ENCODE results near the gene HEG1.

HEG1 gene

GRCh38 chr3:125078951-125079674 lies 23.3 kb upstream of the HEG1 start:
- peaks cover 4% of the 10 kb centered on the region for H3K4me1 Mint-ChIP-seq
- CTCF ChIA-PET, result no interaction called here
- H3K36me3 Mint-ChIP-seq, result no peaks in the 10 kb centered on the region
- no peaks in the 10 kb centered on the region for H3K9me3 Mint-ChIP-seq
- H3K4me3 Mint-ChIP-seq, result no peak overlapping the region
- H3K27me3 Mint-ChIP-seq, result peaks cover 63% of the 10 kb centered on the region
- peak overlapping the region; percentile 7 for H3K27ac Mint-ChIP-seq
- no peak for DNase-seq

- CTCF ChIA-PET, result no interaction called here
- Mint-ChIP-seq H3K4me3 (no peak overlapping the region), H3K27me3 (peaks cover 57% of the 10 kb centered on the region), H3K9me3 (no peaks in the 10 kb centered on the region), H3K27ac (no peak overlapping the region), H3K36me3 (no peaks in the 10 kb centered on the region), H3K4me1 (peaks cover 4% of the 10 kb centered on the region)
- DNase-seq, result no peak
Measured at GRCh38 chr3:125077864-125078263, 22.1 kb upstream of the HEG1 start.

GRCh38 chr3:125076464-125076863 lies 20.7 kb upstream of the HEG1 start:
- CTCF ChIA-PET, result no interaction called here
- Mint-ChIP-seq H3K4me3 (no peak overlapping the region), H3K27ac (no peak overlapping the region), H3K36me3 (no peaks in the 10 kb centered on the region), H3K27me3 (peaks cover 53% of the 10 kb centered on the region), H3K4me1 (peaks cover 4% of the 10 kb centered on the region), H3K9me3 (no peaks in the 10 kb centered on the region)
- DNase-seq, result no peak

DNA sequence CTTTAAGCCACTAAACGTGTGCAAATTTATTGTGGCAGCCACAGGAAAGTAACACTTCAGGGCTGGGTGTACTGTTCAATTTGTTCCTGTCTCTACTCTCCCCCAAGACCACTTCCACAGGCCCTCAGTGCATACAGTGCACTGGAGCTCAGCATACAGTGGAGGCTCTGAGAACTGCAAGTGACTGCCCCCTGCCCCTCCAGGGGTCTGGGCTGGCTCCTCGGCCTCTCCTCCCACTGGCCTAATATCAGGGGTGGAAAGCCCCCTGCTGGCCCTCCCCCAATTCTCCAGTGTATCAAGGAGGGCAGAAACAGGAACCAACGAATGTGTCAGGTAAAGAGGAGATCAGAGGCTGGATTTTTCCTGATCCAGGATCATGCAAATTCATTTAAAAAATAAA lies 19.9 kb upstream of the HEG1 start:
- no peaks in the 10 kb centered on the region for H3K9me3 Mint-ChIP-seq
- H3K4me3 Mint-ChIP-seq, result no peak overlapping the region
- H3K27me3 Mint-ChIP-seq, result peaks cover 48% of the 10 kb centered on the region
- CTCF ChIA-PET, result no interaction called here
- no peaks in the 10 kb centered on the region for H3K36me3 Mint-ChIP-seq
- H3K4me1 Mint-ChIP-seq, result peaks cover 4% of the 10 kb centered on the region
- no peak for DNase-seq
- no peak overlapping the region for H3K27ac Mint-ChIP-seq

- Mint-ChIP-seq H3K4me3 (no peak overlapping the region), H3K27ac (no peak overlapping the region), H3K36me3 (no peaks in the 10 kb centered on the region), H3K9me3 (no peaks in the 10 kb centered on the region), H3K4me1 (peaks cover 20% of the 10 kb centered on the region), H3K27me3 (peaks cover 31% of the 10 kb centered on the region)
- CTCF ChIA-PET, result no interaction called here
- no peak for DNase-seq
Measured at GRCh38 chr3:125073390-125073905, 17.7 kb upstream of the HEG1 start.

GRCh38 chr3:125072749-125073389 lies 17.1 kb upstream of the HEG1 start:
- CTCF ChIA-PET, result interaction anchor here (0.6 kb wide), 1 partner anchor 20 kb away, joined by 3 read pairs; no protein-coding TSS in a partner anchor

DNA sequence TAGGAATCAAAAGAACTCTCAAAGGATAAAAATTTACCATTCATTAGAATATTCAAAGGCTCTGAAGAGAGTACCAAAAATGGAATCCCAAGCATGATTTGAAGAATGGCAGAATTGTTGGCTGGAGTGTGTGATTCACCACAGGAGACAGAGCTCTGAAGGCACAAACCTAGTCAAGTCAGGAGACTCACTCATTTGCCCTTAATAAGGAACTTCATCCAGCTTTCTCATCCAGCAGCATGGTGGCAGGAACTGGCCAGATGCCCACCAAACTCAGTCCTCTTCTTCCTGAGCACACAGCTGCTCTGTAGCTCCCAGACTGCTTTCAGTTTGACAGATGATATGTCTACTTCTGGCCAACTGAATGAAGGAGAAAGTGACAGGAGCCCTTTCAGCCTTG lies 16.5 kb upstream of the HEG1 start:
- CTCF ChIA-PET, result interaction anchor here (0.6 kb wide), 1 partner anchor 20 kb away, joined by 3 read pairs; no protein-coding TSS in a partner anchor
- peaks cover 15% of the 10 kb centered on the region for H3K4me1 Mint-ChIP-seq
- no peak for DNase-seq

More at GRCh38 chr3:125072749-125073389, 17.1 kb upstream of the HEG1 start:
- H3K36me3 Mint-ChIP-seq, result no peaks in the 10 kb centered on the region
- H3K9me3 Mint-ChIP-seq, result no peaks in the 10 kb centered on the region
- DNase-seq, result no peak
- H3K27me3 Mint-ChIP-seq, result peaks cover 33% of the 10 kb centered on the region
- H3K4me3 Mint-ChIP-seq, result no peak overlapping the region
- H3K4me1 Mint-ChIP-seq, result peaks cover 15% of the 10 kb centered on the region
- H3K27ac Mint-ChIP-seq, result no peak overlapping the region

GRCh38 chr3:125069968-125070745 lies 14.4 kb upstream of the HEG1 start:
- Mint-ChIP-seq H3K27ac (no peak overlapping the region), H3K36me3 (no peaks in the 10 kb centered on the region), H3K9me3 (no peaks in the 10 kb centered on the region), H3K4me3 (no peak overlapping the region), H3K27me3 (peaks cover 40% of the 10 kb centered on the region), H3K4me1 (peaks cover 15% of the 10 kb centered on the region)
- DNase-seq, result no peak
- CTCF ChIA-PET, result no interaction called here

More for the DNA sequence above, 16.5 kb upstream of the HEG1 start:
- Mint-ChIP-seq H3K9me3 (no peaks in the 10 kb centered on the region), H3K27me3 (peaks cover 38% of the 10 kb centered on the region), H3K4me3 (no peak overlapping the region), H3K36me3 (no peaks in the 10 kb centered on the region), H3K27ac (no peak overlapping the region)

DNA sequence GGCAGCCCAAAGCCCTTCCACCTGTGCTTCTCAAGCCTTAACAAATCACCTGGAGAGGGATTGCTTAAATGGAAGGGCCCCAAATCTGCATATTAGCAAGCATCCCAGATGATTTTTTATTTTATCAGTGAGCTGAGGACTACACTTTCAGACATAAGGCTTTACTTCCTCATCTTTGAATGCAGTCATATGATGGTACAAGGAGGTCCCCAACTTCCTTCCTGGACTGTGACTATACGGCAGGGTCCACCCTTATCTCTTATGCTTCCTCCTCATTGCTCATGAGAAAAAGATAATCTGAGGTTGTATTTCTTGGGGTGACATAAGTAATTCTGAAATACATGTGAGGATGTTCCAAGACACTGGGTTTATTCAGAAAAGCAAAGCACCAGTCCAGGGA lies 13.7 kb upstream of the HEG1 start:
- Mint-ChIP-seq H3K27me3 (peaks cover 35% of the 10 kb centered on the region), H3K9me3 (no peaks in the 10 kb centered on the region), H3K4me3 (no peak overlapping the region), H3K27ac (no peak overlapping the region), H3K4me1 (peaks cover 15% of the 10 kb centered on the region), H3K36me3 (no peaks in the 10 kb centered on the region)
- no peak for DNase-seq
- CTCF ChIA-PET, result no interaction called here

GRCh38 chr3:125068265-125068664 lies 12.5 kb upstream of the HEG1 start:
- CTCF ChIA-PET, result no interaction called here
- H3K27ac Mint-ChIP-seq, result no peak overlapping the region
- DNase-seq, result no peak
- H3K36me3 Mint-ChIP-seq, result no peaks in the 10 kb centered on the region
- H3K9me3 Mint-ChIP-seq, result no peaks in the 10 kb centered on the region
- H3K4me3 Mint-ChIP-seq, result no peak overlapping the region
- H3K4me1 Mint-ChIP-seq, result peaks cover 15% of the 10 kb centered on the region
- peaks cover 38% of the 10 kb centered on the region for H3K27me3 Mint-ChIP-seq

DNA sequence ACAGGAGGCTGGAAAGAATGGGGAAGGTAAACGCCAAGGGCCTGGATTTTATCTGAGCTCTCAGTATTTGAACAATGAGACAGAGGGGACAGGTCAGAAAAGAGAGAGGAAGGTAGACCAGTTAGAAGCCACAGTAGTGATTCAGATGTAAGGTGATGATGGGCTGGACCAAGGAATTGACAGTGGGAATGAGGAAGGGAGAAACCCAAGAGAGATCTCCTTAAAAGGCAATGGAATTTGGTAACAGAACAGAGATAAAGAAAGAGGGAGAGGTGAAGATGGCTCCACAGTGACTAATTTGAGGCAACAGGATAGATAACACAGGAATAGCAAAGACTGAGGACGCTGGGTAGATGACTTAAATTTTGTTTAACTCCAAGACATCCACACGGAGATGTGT lies 11.4 kb upstream of the HEG1 start:
- CTCF ChIA-PET, result no interaction called here
- Mint-ChIP-seq H3K9me3 (no peaks in the 10 kb centered on the region), H3K4me3 (no peak overlapping the region), H3K27ac (no peak overlapping the region), H3K4me1 (peaks cover 15% of the 10 kb centered on the region), H3K36me3 (no peaks in the 10 kb centered on the region), H3K27me3 (peaks cover 43% of the 10 kb centered on the region)
- no peak for DNase-seq

DNA sequence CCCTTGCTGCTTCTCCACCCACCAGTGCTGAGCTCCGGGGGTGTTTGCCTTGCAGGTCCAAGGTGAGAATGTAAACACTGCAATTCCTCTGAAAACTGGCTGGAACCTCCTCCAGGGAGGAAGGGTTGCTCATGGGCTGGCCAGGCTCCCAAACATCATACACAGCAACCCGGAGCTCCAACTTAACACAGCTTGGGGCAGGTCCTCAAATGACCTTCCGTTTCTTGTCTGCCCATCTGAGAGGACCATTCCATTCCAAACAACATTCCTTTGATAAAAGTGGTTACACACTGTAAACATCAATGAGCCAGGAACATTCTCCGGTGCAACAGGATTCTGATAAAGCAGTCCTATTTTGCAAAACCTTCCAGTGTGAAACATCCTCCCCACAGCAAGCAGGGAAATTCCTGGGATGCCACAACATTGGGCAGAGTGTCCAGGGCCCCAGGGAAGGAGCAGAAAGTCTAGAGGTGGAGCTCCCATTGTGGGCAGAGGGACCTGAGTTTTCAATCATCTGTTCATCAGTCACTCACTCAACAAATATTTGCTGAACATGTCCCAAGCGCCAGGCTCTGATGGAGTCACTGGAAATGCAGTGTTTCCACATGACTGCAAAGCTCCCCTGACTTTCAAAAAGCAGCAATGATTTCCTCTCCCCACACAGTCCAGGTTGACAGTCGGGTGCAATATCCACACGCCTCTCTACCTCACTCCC lies 7.3 kb upstream of the HEG1 start:
- Mint-ChIP-seq H3K4me3 (no peak overlapping the region), H3K36me3 (no peaks in the 10 kb centered on the region), H3K9me3 (no peaks in the 10 kb centered on the region), H3K27ac (no peak overlapping the region), H3K27me3 (peaks cover 74% of the 10 kb centered on the region), H3K4me1 (no peaks in the 10 kb centered on the region)
- CTCF ChIA-PET, result no interaction called here
- no peak for DNase-seq

DNA sequence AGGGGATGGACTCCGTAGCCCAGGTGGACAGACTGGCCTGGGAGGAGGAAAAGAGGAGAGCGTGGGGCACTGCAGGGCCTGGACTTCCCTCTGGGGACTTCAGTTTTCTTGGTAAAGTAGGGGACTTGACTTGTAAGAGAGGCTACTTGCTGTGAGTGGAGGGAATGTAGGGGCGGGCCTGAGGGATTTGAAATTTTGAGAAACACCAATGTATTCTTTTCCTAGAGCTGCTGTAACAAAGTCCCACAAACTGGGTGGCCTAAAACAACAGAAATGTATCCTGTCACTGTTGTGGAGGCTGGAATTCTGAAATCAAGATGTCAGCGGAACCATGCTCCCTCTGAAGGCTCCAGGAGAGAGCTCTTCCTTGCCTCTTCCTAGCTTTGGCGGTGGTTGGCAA lies 5.8 kb upstream of the HEG1 start:
- no peak for DNase-seq
- CTCF ChIA-PET, result interaction anchor here (1.1 kb wide), 1 partner anchor 366 kb away, joined by 3 read pairs; no protein-coding TSS in a partner anchor
- Mint-ChIP-seq H3K4me1 (peaks cover 3% of the 10 kb centered on the region), H3K4me3 (no peak overlapping the region), H3K27me3 (peaks cover 79% of the 10 kb centered on the region), H3K36me3 (no peaks in the 10 kb centered on the region), H3K27ac (no peak overlapping the region), H3K9me3 (no peaks in the 10 kb centered on the region)

- H3K4me3 Mint-ChIP-seq, result no peak overlapping the region
- peaks cover 8% of the 10 kb centered on the region for H3K4me1 Mint-ChIP-seq
- no peaks in the 10 kb centered on the region for H3K9me3 Mint-ChIP-seq
- no peaks in the 10 kb centered on the region for H3K36me3 Mint-ChIP-seq
- DNase-seq, result no peak
- CTCF ChIA-PET, result interaction anchor here (1.1 kb wide), 1 partner anchor 366 kb away, joined by 3 read pairs; no protein-coding TSS in a partner anchor
- no peak overlapping the region for H3K27ac Mint-ChIP-seq
- H3K27me3 Mint-ChIP-seq, result peaks cover 80% of the 10 kb centered on the region
Measured at GRCh38 chr3:125061170-125061569, 5.4 kb upstream of the HEG1 start.
